ENCODE measurements around the gene CA10. TPM values are rescaled to one million over a fixed set of nuclear protein-coding genes. Genes with fewer than 3 reads are reported as not detected.

CA10 gene
- total and polyA plus RNA-seq, 9 of the 15 experiments (the other 6 are each of a cell fraction or from before 2014, with no cell fraction given) = not detected

DNA sequence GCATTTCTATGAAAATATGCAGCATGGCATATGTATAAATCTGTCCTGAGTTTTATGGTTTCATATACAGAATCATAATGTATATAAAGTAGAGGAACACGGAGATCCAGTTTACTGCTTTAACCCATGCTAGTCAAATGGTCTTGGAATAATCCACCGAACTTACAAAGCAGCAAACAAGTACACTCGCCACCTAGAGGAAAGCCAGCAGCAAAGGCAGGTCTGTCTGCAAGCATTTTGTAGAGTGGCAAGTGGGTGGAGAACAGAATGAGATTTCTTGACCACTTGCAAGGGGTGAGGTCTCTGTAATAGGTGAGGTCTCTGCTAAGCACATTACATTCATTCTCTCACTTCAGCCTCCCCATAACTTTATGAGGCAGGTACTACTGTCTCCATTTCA, 308.3 kb downstream of the CA10 start (continued):
- no peak for TF ChIP-seq NFIX (CRISPR knock-in tag; IDR thresholded peaks at IDR 0.05; ENCODE audit: low read depth)
- TF ChIP-seq, protein P1, sequence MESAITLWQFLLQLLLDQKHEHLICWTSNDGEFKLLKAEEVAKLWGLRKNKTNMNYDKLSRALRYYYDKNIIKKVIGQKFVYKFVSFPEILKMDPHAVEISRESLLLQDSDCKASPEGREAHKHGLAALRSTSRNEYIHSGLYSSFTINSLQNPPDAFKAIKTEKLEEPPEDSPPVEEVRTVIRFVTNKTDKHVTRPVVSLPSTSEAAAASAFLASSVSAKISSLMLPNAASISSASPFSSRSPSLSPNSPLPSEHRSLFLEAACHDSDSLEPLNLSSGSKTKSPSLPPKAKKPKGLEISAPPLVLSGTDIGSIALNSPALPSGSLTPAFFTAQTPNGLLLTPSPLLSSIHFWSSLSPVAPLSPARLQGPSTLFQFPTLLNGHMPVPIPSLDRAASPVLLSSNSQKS (CRISPR knock-in tag; IDR thresholded peaks at IDR 0.05) = no peak
- no peak for TF ChIP-seq KDM5B (IDR thresholded peaks at IDR 0.05; ENCODE audit: insufficient replicate concordance, low read depth, low read length)
- TF ChIP-seq, protein P2, sequence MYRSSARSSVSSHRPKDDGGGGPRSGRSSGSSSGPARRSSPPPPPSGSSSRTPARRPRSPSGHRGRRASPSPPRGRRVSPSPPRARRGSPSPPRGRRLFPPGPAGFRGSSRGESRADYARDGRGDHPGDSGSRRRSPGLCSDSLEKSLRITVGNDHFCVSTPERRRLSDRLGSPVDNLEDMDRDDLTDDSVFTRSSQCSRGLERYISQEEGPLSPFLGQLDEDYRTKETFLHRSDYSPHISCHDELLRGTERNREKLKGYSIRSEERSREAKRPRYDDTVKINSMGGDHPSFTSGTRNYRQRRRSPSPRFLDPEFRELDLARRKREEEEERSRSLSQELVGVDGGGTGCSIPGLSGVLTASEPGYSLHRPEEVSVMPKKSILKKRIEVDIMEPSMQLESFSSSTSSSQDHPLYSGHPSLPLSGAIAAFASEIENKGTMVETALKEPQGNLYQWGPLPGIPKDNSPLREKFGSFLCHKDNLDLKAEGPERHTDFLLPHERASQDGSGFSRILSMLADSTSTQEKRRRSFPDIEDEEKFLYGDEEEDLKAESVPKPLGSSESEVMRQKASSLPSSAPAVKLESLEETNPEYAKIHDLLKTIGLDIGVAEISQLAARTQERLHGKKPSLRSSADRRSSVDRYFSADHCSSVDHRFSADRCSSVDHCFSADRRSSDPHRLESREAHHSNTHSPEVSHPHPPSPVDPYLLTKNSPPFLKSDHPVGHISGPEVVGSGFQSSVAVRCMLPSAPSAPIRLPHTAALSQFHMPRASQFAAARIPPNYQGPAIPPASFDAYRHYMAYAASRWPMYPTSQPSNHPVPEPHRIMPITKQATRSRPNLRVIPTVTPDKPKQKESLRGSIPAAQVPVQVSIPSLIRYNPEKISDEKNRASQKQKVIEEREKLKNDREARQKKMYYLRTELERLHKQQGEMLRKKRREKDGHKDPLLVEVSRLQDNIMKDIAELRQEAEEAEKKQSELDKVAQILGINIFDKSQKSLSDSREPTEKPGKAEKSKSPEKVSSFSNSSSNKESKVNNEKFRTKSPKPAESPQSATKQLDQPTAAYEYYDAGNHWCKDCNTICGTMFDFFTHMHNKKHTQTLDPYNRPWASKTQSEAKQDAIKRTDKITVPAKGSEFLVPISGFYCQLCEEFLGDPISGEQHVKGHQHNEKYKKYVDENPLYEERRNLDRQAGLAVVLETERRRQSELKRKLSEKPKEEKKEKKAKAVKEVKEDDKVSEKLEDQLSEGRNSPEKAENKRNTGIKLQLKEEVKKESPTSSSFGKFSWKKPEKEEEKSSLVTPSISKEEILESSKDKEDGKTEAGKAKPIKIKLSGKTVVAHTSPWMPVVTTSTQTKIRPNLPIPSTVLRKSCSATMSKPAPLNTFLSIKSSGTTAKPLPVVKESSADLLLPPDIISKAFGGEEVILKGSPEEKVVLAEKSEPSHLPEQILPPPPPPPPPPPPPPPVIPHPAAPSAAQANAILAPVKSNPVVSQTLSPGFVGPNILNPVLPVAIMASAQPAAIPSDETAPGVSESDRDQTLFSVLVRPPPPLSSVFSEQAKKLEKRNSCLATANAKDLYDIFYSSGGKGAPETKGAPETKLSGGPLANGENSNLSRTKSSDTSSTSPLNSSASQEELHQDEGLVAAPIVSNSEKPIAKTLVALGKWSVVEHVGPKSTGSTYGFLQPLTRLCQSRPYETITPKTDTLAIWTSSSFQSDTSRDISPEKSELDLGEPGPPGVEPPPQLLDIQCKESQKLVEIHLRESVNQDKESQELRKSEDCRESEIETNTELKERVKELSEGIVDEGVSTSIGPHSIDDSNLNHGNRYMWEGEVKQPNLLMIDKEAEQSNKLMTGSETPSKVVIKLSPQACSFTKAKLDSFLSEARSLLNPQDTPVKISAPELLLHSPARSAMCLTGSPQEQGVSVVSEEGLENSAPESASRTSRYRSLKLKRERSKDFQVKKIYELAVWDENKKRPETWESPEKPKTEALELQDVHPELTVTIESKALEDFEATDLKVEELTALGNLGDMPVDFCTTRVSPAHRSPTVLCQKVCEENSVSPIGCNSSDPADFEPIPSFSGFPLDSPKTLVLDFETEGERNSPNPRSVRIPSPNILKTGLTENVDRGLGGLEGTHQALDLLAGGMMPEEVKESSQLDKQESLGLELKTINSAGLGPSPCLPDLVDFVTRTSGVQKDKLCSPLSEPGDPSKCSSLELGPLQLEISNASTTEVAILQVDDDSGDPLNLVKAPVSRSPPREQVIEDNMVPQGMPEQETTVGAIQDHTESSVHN (IDR thresholded peaks at IDR 0.05; ENCODE audit: borderline replicate concordance in 1 of 2, low read depth in 1 of 2) = no peak
- TF ChIP-seq ZNF140 (CRISPR knock-in tag; IDR thresholded peaks at IDR 0.05) = no peak
- TF ChIP-seq KLF1 (tag; IDR thresholded peaks at IDR 0.05) = no peak
- TF ChIP-seq, protein P3, sequence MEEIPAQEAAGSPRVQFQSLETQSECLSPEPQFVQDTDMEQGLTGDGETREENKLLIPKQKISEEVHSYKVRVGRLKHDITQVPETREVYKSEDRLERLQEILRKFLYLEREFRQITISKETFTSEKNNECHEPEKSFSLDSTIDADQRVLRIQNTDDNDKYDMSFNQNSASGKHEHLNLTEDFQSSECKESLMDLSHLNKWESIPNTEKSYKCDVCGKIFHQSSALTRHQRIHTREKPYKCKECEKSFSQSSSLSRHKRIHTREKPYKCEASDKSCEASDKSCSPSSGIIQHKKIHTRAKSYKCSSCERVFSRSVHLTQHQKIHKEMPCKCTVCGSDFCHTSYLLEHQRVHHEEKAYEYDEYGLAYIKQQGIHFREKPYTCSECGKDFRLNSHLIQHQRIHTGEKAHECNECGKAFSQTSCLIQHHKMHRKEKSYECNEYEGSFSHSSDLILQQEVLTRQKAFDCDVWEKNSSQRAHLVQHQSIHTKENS (CRISPR knock-in tag; IDR thresholded peaks at IDR 0.05) = no peak
- TF ChIP-seq PURB (CRISPR knock-in tag; IDR thresholded peaks at IDR 0.05; ENCODE audit: low read depth) = no peak
- TF ChIP-seq, protein P4, sequence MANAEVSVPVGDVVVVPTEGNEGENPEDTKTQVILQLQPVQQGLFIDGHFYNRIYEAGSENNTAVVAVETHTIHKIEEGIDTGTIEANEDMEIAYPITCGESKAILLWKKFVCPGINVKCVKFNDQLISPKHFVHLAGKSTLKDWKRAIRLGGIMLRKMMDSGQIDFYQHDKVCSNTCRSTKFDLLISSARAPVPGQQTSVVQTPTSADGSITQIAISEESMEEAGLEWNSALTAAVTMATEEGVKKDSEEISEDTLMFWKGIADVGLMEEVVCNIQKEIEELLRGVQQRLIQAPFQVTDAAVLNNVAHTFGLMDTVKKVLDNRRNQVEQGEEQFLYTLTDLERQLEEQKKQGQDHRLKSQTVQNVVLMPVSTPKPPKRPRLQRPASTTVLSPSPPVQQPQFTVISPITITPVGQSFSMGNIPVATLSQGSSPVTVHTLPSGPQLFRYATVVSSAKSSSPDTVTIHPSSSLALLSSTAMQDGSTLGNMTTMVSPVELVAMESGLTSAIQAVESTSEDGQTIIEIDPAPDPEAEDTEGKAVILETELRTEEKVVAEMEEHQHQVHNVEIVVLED (CRISPR knock-in tag; IDR thresholded peaks at IDR 0.05) = no peak

Data from K562 (cell line).